ENCODE results near the gene MKNK2. TPM values are rescaled to one million over a fixed set of nuclear protein-coding genes. Genes with fewer than 3 reads are reported as not detected.

Gene MKNK2
- total and polyA plus RNA-seq, 10 donors = 88.2 to 389 (median 220) TPM

DNA sequence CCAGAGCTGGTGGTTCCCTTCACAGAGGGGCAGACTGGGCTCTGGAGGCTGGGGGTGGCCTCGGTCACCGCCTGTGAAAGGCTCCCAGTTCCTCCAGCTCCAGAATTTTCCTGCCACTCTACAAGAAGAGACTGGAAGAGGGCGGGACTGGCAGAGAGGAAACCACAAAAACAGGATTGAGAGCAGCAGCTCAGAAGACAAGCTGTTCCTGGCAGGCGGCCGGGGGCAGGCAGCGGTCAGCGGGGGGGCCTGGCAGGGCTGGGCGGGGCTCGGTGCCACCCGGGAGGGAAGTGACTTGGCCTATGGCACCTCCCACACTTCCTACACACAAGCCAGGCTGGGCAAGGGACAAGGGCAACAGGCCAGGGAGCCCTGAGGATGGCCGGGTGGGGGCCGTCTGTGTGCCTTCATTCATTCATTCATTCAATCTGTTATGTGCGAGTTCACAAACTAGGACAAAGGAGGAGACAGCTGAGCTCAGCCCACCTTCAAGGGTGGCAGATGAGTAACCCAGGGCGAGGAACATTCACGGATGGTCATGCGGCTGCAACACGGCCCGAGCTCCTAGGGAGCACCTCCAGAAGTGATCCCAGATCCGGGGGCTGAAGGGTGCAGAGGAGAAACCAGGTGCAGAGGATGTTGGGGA, 18.6 kb downstream of the MKNK2 start:
- Histone ChIP-seq H3K27ac (peak overlapping the region; percentile 69 to 92 (median 88)), H3K36me3 (peaks cover 0 to 2% (median 0%) of the 10 kb centered on the region in 6 donors), H3K4me3 (peak overlapping the region in 4 of 8 donors; percentile 1 to 54 (median 16)), H3K9me3 (peaks cover 4 to 13% (median 9%) of the 10 kb centered on the region in 8 donors), H3K4me1 (peaks cover 25 to 89% (median 62%) of the 10 kb centered on the region in 6 donors), H3K27me3 (replicated peaks in 1 of 7) (no peaks in the 10 kb centered on the region)
- peak; percentile 97 for DNase-seq
- peak; percentile 94 to 98 (median 94) for TF ChIP-seq POLR2AphosphoS5 (IDR thresholded peaks at IDR 0.05)
- no peak for TF ChIP-seq POLR2A (IDR thresholded peaks at IDR 0.05)
- TF ChIP-seq, protein P1, sequence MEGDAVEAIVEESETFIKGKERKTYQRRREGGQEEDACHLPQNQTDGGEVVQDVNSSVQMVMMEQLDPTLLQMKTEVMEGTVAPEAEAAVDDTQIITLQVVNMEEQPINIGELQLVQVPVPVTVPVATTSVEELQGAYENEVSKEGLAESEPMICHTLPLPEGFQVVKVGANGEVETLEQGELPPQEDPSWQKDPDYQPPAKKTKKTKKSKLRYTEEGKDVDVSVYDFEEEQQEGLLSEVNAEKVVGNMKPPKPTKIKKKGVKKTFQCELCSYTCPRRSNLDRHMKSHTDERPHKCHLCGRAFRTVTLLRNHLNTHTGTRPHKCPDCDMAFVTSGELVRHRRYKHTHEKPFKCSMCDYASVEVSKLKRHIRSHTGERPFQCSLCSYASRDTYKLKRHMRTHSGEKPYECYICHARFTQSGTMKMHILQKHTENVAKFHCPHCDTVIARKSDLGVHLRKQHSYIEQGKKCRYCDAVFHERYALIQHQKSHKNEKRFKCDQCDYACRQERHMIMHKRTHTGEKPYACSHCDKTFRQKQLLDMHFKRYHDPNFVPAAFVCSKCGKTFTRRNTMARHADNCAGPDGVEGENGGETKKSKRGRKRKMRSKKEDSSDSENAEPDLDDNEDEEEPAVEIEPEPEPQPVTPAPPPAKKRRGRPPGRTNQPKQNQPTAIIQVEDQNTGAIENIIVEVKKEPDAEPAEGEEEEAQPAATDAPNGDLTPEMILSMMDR (IDR thresholded peaks at IDR 0.05 in 8 of 11, conservative IDR thresholded peaks at IDR 0.05 in 3 of 11) = no peak
- WGBS, 5 donors = 4 to 8% (median 6%) methylated on average over 19 of the region's 19 CpGs
- intact Hi-C loops (cut with DNase I; ENCODE audit: low total_unique reads) = no loop called here

DNA sequence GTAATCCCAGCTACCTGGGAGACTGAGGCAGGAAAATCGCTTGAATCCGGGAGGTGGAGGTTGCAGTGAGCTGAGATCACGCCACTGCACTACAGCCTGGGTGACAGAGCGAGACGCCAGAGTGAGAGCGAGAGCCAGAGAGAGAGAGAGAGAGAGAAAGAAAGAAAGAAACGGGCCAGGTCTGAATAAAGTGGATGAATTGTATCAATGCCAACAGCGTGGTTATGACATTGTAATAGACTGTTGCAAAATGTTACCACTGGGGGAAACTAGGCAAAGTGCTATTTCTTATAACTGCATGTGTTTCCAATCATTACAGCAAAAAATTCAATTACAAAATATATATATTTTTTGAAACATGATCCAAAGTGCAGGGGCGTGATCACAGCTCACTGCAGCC, 23.7 kb downstream of the MKNK2 start:
- H3K36me3 ChIP-seq = no peaks in the 10 kb centered on the region

DNA sequence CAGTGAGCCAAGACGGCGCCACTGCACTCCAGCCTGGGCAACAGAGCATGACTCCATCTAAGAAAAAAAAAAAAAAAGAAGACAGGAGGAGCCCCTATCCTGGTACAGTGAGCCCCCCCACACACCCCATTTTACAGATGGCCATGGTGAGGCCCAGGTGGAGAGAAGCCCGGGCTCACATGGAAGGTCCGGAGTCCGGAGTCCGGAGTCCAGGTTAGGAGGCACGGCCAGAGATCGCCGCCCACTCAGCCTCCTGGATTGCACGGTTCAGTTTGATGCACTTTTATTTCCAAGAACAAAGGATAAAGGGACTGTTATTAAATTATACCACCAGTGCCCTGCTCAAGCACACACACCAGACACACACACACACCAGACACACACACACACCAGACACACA, 24.3 kb downstream of the MKNK2 start:
- no peak for DNase-seq
- peaks cover 0 to 6% (median 0%) of the 10 kb centered on the region in 8 donors for H3K9me3 ChIP-seq
- TF ChIP-seq POLR2A (IDR thresholded peaks at IDR 0.05) = no peak
- TF ChIP-seq POLR2AphosphoS5 (IDR thresholded peaks at IDR 0.05) = no peak
- TF ChIP-seq, protein P1 (IDR thresholded peaks at IDR 0.05 in 8 of 11, conservative IDR thresholded peaks at IDR 0.05 in 3 of 11) = no peak
- H3K36me3 ChIP-seq = no peaks in the 10 kb centered on the region
- no peaks in the 10 kb centered on the region for H3K27me3 ChIP-seq (replicated peaks in 1 of 7)
- 85 to 95% (median 93%) methylated on average over 10 of the region's 10 CpGs for WGBS, 5 donors
- H3K4me3 ChIP-seq = no peak overlapping the region
- intact Hi-C loops (cut with DNase I; ENCODE audit: low total_unique reads) = no loop called here
- peaks cover 4 to 60% (median 33%) of the 10 kb centered on the region in 6 donors for H3K4me1 ChIP-seq
- peak overlapping the region in 1 of 8 donors; percentile 91 for H3K27ac ChIP-seq

More for the DNA sequence above, 23.7 kb downstream of the MKNK2 start:
- Histone ChIP-seq H3K4me3 (no peak overlapping the region), H3K27me3 (replicated peaks in 1 of 7) (no peaks in the 10 kb centered on the region), H3K9me3 (peaks cover 0 to 6% (median 0%) of the 10 kb centered on the region in 8 donors), H3K4me1 (peaks cover 7 to 66% (median 39%) of the 10 kb centered on the region in 6 donors), H3K27ac (peak overlapping the region in 2 of 8 donors; percentile 73 to 91)
- TF ChIP-seq POLR2AphosphoS5 (IDR thresholded peaks at IDR 0.05) = no peak
- no peak for TF ChIP-seq POLR2A (IDR thresholded peaks at IDR 0.05)
- TF ChIP-seq, protein P1 (IDR thresholded peaks at IDR 0.05 in 8 of 11, conservative IDR thresholded peaks at IDR 0.05 in 3 of 11) = no peak
- intact Hi-C loops (cut with DNase I; ENCODE audit: low total_unique reads) = no loop called here
- no peak for DNase-seq
- 49 to 73% (median 59%) methylated on average over 9 of the region's 9 CpGs for WGBS, 5 donors

DNA sequence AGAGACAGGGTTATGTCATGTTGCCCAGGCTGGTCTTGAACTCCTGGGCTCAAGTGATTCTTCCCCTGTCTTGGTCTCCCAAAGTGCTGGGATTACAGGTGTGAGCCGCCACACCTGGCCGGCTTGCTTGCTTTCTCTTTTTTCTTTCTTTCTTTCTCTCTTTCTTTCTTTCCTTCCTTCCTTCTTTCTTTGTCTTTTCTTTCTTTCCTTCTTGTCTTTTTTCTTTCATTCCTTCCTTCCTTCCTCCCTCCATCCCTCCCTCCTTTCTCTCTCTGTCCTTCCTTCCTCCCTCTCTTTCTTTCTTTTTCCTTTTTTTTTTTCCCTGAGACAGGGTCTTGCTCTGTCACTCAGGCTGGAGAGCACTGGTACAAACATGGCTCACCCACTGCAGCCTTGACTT, 28.8 kb downstream of the MKNK2 start:
- Histone ChIP-seq H3K4me3 (no peak overlapping the region), H3K27ac (no peak overlapping the region), H3K9me3 (peaks cover 0 to 6% (median 0%) of the 10 kb centered on the region in 8 donors), H3K36me3 (no peaks in the 10 kb centered on the region), H3K27me3 (replicated peaks in 1 of 7) (no peaks in the 10 kb centered on the region), H3K4me1 (peaks cover 5 to 26% (median 13%) of the 10 kb centered on the region in 6 donors)
- TF ChIP-seq, protein P1 (IDR thresholded peaks at IDR 0.05 in 8 of 11, conservative IDR thresholded peaks at IDR 0.05 in 3 of 11) = no peak
- no peak for TF ChIP-seq POLR2A (IDR thresholded peaks at IDR 0.05)
- no peak for TF ChIP-seq POLR2AphosphoS5 (IDR thresholded peaks at IDR 0.05)
- no peak for DNase-seq
- intact Hi-C loops (cut with DNase I; ENCODE audit: low total_unique reads) = no loop called here
- WGBS, 5 donors = 94 to 100% (median 98%) methylated on average over 2 of the region's 2 CpGs
